ENCODE results near the gene MXI1.

MXI1 gene

DNA sequence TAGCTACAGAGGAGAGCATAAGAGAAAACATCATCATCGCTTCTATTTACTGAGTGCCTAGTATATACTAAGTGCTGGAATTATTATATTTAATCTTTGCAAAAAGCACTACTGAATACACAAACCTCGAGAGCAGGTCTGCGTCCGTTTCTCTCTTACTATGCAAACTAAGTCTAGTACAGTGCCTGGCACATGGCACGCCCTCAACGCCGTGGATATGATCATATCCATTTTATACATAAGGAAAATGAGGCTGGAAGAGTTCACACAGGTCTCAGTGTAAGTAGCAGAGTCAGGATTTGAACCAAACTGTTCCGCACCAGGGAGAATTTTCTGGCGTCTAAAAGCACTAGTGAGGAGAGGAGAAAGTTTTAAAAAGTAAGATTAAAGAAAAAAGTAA is 17.6 kb downstream of the MXI1 start:
- TF ChIP-seq, protein P1, sequence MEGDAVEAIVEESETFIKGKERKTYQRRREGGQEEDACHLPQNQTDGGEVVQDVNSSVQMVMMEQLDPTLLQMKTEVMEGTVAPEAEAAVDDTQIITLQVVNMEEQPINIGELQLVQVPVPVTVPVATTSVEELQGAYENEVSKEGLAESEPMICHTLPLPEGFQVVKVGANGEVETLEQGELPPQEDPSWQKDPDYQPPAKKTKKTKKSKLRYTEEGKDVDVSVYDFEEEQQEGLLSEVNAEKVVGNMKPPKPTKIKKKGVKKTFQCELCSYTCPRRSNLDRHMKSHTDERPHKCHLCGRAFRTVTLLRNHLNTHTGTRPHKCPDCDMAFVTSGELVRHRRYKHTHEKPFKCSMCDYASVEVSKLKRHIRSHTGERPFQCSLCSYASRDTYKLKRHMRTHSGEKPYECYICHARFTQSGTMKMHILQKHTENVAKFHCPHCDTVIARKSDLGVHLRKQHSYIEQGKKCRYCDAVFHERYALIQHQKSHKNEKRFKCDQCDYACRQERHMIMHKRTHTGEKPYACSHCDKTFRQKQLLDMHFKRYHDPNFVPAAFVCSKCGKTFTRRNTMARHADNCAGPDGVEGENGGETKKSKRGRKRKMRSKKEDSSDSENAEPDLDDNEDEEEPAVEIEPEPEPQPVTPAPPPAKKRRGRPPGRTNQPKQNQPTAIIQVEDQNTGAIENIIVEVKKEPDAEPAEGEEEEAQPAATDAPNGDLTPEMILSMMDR (IDR thresholded peaks at IDR 0.05; ENCODE audit: control extremely low read depth, extremely low read depth, low read depth, missing control alignments), result no peak
- ChIA-PET POLR2A (no interaction called here), CTCF (interaction anchor here (0.9 to 5.7 kb wide), 7 partner anchors 13 to 92 kb away, joined by 3 to 82 read pairs (median 3); no protein-coding TSS in a partner anchor)
- no peak for DNase-seq (ENCODE audit: extremely low spot score)

DNA sequence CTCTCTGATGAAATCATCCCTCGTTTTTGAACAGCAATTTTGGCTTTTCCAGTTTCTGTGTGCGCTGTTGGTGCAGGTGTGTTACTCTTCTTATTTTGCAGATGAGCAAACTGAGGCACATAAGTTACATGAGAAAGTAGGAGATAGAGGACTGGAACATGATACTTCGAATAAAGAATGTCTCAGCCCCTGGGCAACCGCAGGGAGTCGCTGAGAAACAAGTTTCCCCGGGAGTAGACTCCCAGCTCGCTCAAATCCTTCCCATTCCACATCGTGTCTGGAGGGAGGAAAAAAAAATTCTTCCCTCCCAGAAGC is 18.0 kb downstream of the MXI1 start:
- DNase-seq (ENCODE audit: extremely low spot score), result no peak
- TF ChIP-seq, protein P1 (IDR thresholded peaks at IDR 0.05; ENCODE audit: control extremely low read depth, extremely low read depth, low read depth, missing control alignments), result no peak
- POLR2A ChIA-PET, result interaction anchor here (0.7 kb wide), 1 partner anchor 1942 kb away, joined by 3 read pairs; no protein-coding TSS in a partner anchor
- CTCF ChIA-PET, result interaction anchor here (0.9 to 5.7 kb wide), 6 partner anchors 13 to 92 kb away, joined by 3 to 82 read pairs (median 4); no protein-coding TSS in a partner anchor

DNA sequence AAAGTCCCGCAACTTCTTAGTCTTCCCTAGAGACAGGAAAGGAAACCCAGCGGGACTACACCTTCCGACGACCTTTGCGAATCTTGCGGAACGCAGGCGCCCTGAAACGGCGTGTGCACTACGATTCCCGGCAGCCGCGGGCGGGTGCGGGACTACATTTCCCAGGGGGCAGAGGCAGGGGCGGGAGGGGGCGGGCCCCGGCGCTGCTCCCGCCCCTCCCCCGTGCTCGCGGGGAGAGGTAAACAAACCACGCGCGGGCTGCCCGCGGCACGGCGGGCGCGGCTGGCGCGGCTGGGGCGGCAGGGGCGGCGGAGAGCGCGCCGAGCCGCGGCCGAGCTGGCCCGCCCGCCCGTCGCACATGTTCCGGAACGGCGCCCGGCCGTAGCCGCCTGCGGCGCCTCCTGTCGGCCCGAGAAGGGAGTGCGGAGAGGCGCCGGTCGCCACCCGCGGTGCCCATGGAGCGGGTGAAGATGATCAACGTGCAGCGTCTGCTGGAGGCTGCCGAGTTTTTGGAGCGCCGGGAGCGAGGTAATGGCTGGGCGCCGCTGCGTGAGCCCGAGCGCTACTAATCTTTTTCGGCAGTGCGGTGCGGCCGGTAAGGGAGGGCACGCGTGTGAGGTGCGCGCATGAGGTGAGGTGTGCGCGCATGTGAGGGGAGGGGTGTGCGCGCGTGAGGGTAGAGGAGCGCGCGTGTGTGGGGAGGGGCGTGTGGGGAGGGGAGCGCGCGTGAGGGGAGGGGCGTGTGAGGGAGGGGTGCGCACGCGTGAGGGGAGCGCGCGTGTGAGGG is 18.5 kb downstream of the MXI1 start:
- TF ChIP-seq, protein P1 (IDR thresholded peaks at IDR 0.05; ENCODE audit: control extremely low read depth, extremely low read depth, low read depth, missing control alignments), result peak; percentile 83
- CTCF ChIA-PET, result interaction anchor here (0.9 to 5.7 kb wide), 6 partner anchors 14 to 93 kb away, joined by 3 to 82 read pairs (median 4); no protein-coding TSS in a partner anchor
- POLR2A ChIA-PET, result interaction anchor here (0.7 kb wide), 1 partner anchor 1941 kb away, joined by 3 read pairs; no protein-coding TSS in a partner anchor
- peak; percentile 88 for DNase-seq (ENCODE audit: extremely low spot score)

- TF ChIP-seq, protein P1 (IDR thresholded peaks at IDR 0.05; ENCODE audit: control extremely low read depth, extremely low read depth, low read depth, missing control alignments), result no peak
- ChIA-PET POLR2A (no interaction called here), CTCF (interaction anchor here (2.7 to 5.7 kb wide), 2 partner anchors 14 to 20 kb away, joined by 9 to 82 read pairs; no protein-coding TSS in a partner anchor)
- peak; percentile 86 for DNase-seq (ENCODE audit: extremely low spot score)
Observed at GRCh38 chr10:110226543-110226925, 19.1 kb downstream of the MXI1 start.

- ChIA-PET POLR2A (interaction anchor here (0.6 kb wide), 1 partner anchor 19 kb away, joined by 11 read pairs; no protein-coding TSS in a partner anchor), CTCF (no interaction called here)
- TF ChIP-seq, protein P1 (IDR thresholded peaks at IDR 0.05; ENCODE audit: control extremely low read depth, extremely low read depth, low read depth, missing control alignments), result no peak
- peak; percentile 86 for DNase-seq (ENCODE audit: extremely low spot score)
Observed at GRCh38 chr10:110226926-110227641, 19.7 kb downstream of the MXI1 start.

- POLR2A ChIA-PET, result no interaction called here
- DNase-seq (ENCODE audit: extremely low spot score), result no peak
- CTCF ChIA-PET, result interaction anchor here (1.4 kb wide), 1 partner anchor 90 kb away, joined by 5 read pairs; no protein-coding TSS in a partner anchor
- TF ChIP-seq, protein P1 (IDR thresholded peaks at IDR 0.05; ENCODE audit: control extremely low read depth, extremely low read depth, low read depth, missing control alignments), result no peak
Observed at GRCh38 chr10:110228066-110228465, 20.7 kb downstream of the MXI1 start.

Measured in GM10248 (cell line).